AG10803 (cell line): Measurements from ENCODE around the gene SLIT2.

Source experiments
- DNase-seq: peaks from one replicate; pipeline ENCODE4 v3.0.0; 2010; ENCODE audit warnings: low read depth
- H3K4me3 ChIP-seq: 2 replicates; pipeline ENCODE4 v1.5.1; 2011; ENCODE audit warnings: mild to moderate bottlenecking, low read length, control low read depth
- TF ChIP-seq, protein P1 (sequence below): conservative IDR thresholded peaks from 2 replicates; pipeline ENCODE4 v1.5.1; 2011; ENCODE audit warnings: mild to moderate bottlenecking, low read length, control low read depth, inconsistent platforms

Gene SLIT2

DNA sequence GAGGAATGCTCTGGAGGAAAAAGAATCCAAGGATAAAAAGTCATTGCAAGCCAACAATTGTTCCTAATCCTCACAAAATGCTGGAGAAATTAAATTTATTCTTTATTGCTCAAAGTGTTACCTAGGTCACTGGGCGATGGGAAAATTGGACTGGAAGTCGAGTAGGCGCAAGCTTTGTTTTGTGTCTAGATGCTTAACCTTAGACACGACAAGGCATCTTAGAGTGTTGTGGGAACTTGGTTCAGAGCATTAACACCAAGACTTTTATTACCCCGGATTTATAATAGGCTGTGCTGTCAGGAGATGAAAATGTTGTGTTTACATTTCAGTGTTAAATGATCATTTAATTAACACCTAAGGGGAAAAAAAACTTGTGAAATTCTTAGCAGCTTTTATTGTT is 25.1 kb downstream of the SLIT2 start:
- DNase-seq = no peak
- TF ChIP-seq, protein P1, sequence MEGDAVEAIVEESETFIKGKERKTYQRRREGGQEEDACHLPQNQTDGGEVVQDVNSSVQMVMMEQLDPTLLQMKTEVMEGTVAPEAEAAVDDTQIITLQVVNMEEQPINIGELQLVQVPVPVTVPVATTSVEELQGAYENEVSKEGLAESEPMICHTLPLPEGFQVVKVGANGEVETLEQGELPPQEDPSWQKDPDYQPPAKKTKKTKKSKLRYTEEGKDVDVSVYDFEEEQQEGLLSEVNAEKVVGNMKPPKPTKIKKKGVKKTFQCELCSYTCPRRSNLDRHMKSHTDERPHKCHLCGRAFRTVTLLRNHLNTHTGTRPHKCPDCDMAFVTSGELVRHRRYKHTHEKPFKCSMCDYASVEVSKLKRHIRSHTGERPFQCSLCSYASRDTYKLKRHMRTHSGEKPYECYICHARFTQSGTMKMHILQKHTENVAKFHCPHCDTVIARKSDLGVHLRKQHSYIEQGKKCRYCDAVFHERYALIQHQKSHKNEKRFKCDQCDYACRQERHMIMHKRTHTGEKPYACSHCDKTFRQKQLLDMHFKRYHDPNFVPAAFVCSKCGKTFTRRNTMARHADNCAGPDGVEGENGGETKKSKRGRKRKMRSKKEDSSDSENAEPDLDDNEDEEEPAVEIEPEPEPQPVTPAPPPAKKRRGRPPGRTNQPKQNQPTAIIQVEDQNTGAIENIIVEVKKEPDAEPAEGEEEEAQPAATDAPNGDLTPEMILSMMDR = no peak
- H3K4me3 ChIP-seq = no peak overlapping the region

DNA sequence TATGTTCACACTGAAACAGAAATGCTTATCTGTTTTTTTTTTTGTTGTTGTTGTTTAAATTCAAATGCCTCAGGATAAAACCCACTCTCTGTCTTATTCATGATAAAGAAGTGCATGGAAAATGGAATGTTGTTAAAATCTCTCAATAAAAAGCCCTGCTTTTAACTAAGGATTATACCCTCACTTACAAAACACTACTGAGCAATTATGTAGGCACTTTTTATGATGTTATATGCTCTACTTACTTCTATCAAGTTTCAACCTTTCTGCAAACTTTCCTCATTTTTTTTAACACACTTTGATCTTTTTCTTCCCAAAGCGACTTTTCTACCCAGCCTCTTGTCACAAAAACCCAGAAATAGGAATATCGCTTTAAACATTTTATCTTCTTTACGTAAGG is 26.5 kb downstream of the SLIT2 start:
- no peak for DNase-seq
- H3K4me3 ChIP-seq = no peak overlapping the region
- TF ChIP-seq, protein P1 = no peak

DNA sequence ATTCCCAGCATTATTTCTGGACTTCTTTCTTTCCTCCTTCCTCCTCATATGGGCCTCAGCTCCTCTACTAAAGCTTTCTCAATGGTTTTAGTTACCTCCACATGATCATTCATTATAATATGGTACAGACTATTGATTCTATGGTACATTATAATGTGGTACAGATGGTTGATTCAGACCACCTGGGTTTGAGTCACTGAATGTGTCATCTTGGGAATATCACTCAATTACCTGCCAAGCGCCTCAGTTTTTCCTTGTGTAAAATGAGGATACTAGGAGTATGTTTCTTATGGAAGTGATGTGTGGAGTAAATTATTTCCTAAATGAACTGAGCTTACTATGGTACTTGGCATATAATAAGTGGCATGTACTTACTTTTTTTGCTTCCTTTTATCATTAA is 27.7 kb downstream of the SLIT2 start:
- H3K4me3 ChIP-seq = no peak overlapping the region
- DNase-seq = no peak
- TF ChIP-seq, protein P1 = no peak

DNA sequence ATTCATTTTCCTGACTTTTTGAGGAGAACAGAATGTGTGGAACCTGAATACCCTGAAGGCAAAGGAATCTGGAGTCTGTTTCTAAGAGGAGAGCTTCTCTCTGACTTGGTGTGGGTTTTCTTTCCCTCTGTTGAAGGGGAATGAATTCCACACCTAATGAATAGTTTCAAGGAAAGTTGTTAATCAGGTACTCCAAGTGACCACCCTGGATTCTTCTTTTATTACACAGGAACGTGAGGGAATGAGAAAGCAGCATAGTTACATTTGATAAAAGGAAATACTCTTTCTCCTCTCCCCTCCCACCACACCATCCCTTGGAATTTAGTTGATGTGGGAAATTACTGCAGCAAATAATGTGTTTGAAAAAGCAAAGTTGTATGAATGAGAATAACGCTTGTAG is 29.7 kb downstream of the SLIT2 start:
- no peak overlapping the region for H3K4me3 ChIP-seq
- no peak for DNase-seq
- TF ChIP-seq, protein P1 = no peak

DNA sequence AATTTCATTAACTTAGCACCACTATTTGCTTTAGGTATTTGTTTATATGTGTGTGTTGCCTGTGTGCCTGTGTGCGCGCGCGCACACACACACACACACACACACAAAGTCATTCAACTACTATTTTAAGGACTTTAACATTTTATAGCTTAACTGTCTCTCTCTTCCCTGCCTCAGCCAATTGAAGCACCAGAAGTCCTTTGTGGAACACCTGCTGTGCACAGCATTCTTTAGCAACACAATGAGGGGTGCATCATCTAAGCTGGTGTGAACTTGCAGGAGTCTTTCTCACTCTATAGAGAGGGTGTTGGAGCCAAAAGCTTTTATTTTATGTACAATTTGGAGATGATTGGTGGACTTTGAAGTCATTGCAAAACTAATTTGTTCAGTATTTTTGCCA is 31.3 kb downstream of the SLIT2 start:
- TF ChIP-seq, protein P1 = no peak
- no peak overlapping the region for H3K4me3 ChIP-seq
- DNase-seq = no peak

DNA sequence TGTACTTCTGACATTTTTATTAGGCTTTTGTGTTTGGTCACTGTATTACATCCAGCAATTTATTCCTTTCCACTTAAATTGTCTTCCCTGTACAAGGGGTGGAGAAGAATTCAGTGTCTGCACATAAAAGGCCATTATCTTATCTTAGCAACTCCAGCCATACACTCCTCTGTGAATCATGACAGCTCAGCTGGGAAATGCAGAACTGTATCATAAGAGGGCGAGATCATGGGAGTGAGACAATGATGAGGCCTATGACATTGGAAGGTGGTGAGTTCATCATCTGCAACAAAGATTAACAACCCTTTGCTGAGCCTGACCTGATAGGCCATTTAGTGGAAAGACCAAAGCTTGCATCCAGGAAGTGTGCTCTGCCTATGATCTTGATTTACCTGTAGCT is 33.3 kb downstream of the SLIT2 start:
- TF ChIP-seq, protein P1 = no peak
- peak; percentile 29 for DNase-seq
- H3K4me3 ChIP-seq = no peak overlapping the region

DNA sequence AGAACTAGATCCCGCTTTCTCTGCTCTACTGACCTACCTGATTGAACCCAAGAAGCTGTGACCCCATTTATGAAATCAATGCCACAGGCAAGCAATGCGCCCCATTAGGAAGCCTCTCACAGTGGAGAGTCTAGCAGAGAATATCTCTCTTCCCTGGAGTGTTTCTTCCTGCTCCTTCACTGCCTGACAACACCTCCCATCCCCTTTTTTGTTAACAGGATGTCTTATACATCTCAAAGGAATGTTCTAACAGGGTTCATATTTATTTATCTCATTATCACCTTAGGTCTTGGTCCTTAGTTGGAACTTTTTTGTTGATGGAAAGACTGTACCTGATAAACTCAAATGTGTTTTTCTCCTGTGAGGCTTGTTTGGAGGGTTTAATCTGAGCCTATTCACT is 35.5 kb downstream of the SLIT2 start:
- TF ChIP-seq, protein P1 = no peak
- H3K4me3 ChIP-seq = no peak overlapping the region
- DNase-seq = no peak
